SK-N-SH treated with all-trans-retinoic acid at 6 μM for 48 hours (cell line): ENCODE measurements around the gene RSAD1.

Source experiments
- ATAC-seq: fragments of 200-7000 bp; cut with Tn5 transposase; 3 replicates; pipeline ENCODE4 v1.9.1; 2020; ENCODE audit warnings: mild to moderate bottlenecking, moderate library complexity
- ARNTL ChIP-seq: fragments of 450-650 bp; formaldehyde crosslinking; IDR thresholded peaks from 2 replicates; pipeline ENCODE4 v1.5.0; 2020; ENCODE audit warnings: low read depth, mild to moderate bottlenecking, moderate library complexity, borderline replicate concordance
- BACH2 ChIP-seq: fragments of 250-450 bp; sonication (Bioruptor Pico); IDR thresholded peaks from 2 replicates; pipeline ENCODE4 v1.9.0; 2021; ENCODE audit warnings: mild to moderate bottlenecking, borderline replicate concordance
- CREB5 ChIP-seq: fragments of 250-450 bp; sonication (Bioruptor Pico); IDR thresholded peaks from 2 replicates; pipeline ENCODE4 v1.5.1; 2020; ENCODE audit warnings: low read depth, mild to moderate bottlenecking, moderate library complexity
- CSDC2 ChIP-seq: fragments of 250-450 bp; sonication (Bioruptor Pico); IDR thresholded peaks from 2 replicates; pipeline ENCODE4 v1.5.0; 2020; ENCODE audit warnings: mild to moderate bottlenecking, moderate library complexity
- CSRNP3 ChIP-seq: fragments of 250-450 bp; sonication (Bioruptor Pico); IDR thresholded peaks from 2 replicates; pipeline ENCODE4 v1.5.1; 2021; ENCODE audit warnings: mild to moderate bottlenecking, moderate library complexity
- ESRRG ChIP-seq: fragments of 250-450 bp; sonication (Bioruptor Pico); IDR thresholded peaks from 2 replicates; pipeline ENCODE4 v1.6.1; 2021; ENCODE audit warnings: mild to moderate bottlenecking
- ISL1 ChIP-seq: fragments of 250-450 bp; sonication (Bioruptor Pico); IDR thresholded peaks from 2 replicates; pipeline ENCODE4 v2.1.2; 2022; ENCODE audit warnings: mild to moderate bottlenecking, moderate library complexity
- OSR1 ChIP-seq: fragments of 250-450 bp; sonication (Bioruptor Pico); IDR thresholded peaks from 2 replicates; pipeline ENCODE4 v1.8.0; 2022; ENCODE audit warnings: moderate library complexity, mild to moderate bottlenecking, inconsistent platforms
- PATZ1 ChIP-seq: fragments of 250-450 bp; sonication (Bioruptor Pico); IDR thresholded peaks from 2 replicates; pipeline ENCODE4 v1.8.0; 2020; ENCODE audit warnings: mild to moderate bottlenecking, moderate library complexity, borderline replicate concordance
- POU6F1 ChIP-seq: fragments of 250-450 bp; sonication (Bioruptor Pico); IDR thresholded peaks from 2 replicates; pipeline ENCODE4 v1.8.0; 2021; ENCODE audit warnings: low read depth, mild to moderate bottlenecking, moderate library complexity, borderline replicate concordance
- PPARA ChIP-seq: fragments of 250-450 bp; sonication (Bioruptor Pico); IDR thresholded peaks from 2 replicates; pipeline ENCODE4 v1.5.0; 2020; ENCODE audit warnings: mild to moderate bottlenecking, borderline replicate concordance
- RARB ChIP-seq: fragments of 250-450 bp; sonication (Bioruptor Pico); IDR thresholded peaks from 2 replicates; pipeline ENCODE4 v1.8.0; 2021; ENCODE audit warnings: mild to moderate bottlenecking, moderate library complexity
- SNAI2 ChIP-seq: fragments of 250-450 bp; sonication (Bioruptor Pico); IDR thresholded peaks from 2 replicates; pipeline ENCODE4 v1.5.0; 2020; ENCODE audit warnings: mild to moderate bottlenecking, moderate library complexity
- TCF4 ChIP-seq: fragments of 250-450 bp; sonication (Bioruptor Pico); IDR thresholded peaks from 2 replicates; pipeline ENCODE4 v1.8.0; 2021; ENCODE audit warnings: mild to moderate bottlenecking, moderate library complexity, borderline replicate concordance
- TOX ChIP-seq: fragments of 250-450 bp; sonication (Bioruptor Pico); IDR thresholded peaks from 2 replicates; pipeline ENCODE4 v1.8.0; 2021; ENCODE audit warnings: mild to moderate bottlenecking, moderate library complexity, borderline replicate concordance
- TSHZ2 ChIP-seq: fragments of 250-450 bp; sonication (Bioruptor Pico); IDR thresholded peaks from 2 replicates; pipeline ENCODE4 v1.5.0; 2020; ENCODE audit warnings: mild to moderate bottlenecking, moderate library complexity
- ZC3H10 ChIP-seq: fragments of 250-450 bp; sonication (Bioruptor Pico); IDR thresholded peaks from 2 replicates; pipeline ENCODE4 v1.5.1; 2021; ENCODE audit warnings: mild to moderate bottlenecking, moderate library complexity
- ZFP3 ChIP-seq: fragments of 250-450 bp; sonication (Bioruptor Pico); IDR thresholded peaks from 2 replicates; pipeline ENCODE4 v1.5.0; 2020; ENCODE audit warnings: mild to moderate bottlenecking, moderate library complexity
- ZNF565 ChIP-seq: fragments of 450-650 bp; formaldehyde crosslinking; conservative IDR thresholded peaks from 2 replicates; pipeline ENCODE4 v1.5.0; 2020; ENCODE audit warnings: low read depth, mild to moderate bottlenecking, moderate library complexity
- ZNF70 ChIP-seq: fragments of 450-650 bp; formaldehyde crosslinking; IDR thresholded peaks from 2 replicates; pipeline ENCODE4 v1.5.0; 2020; ENCODE audit warnings: mild to moderate bottlenecking, moderate library complexity
- ZNF8 ChIP-seq: fragments of 450-650 bp; formaldehyde crosslinking; IDR thresholded peaks from 2 replicates; pipeline ENCODE4 v1.5.0; 2020; ENCODE audit warnings: mild to moderate bottlenecking, moderate library complexity

RSAD1 gene

GRCh38 chr17:50448643-50449042, 30.0 kb upstream of the RSAD1 start:
- no peak for TF ChIP-seq TOX (CRISPR knock-in tag)
- no peak for TF ChIP-seq CSDC2 (CRISPR knock-in tag)
- TF ChIP-seq PPARA (CRISPR knock-in tag), result no peak
- no peak for TF ChIP-seq OSR1
- no peak for TF ChIP-seq ZNF70 (CRISPR knock-in tag)
- TF ChIP-seq ZNF8 (CRISPR knock-in tag), result no peak
- no peak for TF ChIP-seq ZFP3
- no peak for TF ChIP-seq CSRNP3
- TF ChIP-seq RARB (CRISPR knock-in tag), result no peak
- TF ChIP-seq TCF4, result no peak
- no peak for TF ChIP-seq TSHZ2
- no peak for TF ChIP-seq ARNTL (CRISPR knock-in tag)
- TF ChIP-seq ESRRG (CRISPR knock-in tag), result no peak
- no peak for ATAC-seq

- TF ChIP-seq TSHZ2, result no peak
- TF ChIP-seq CSDC2 (CRISPR knock-in tag), result no peak
- no peak for TF ChIP-seq TCF4
- TF ChIP-seq CREB5 (CRISPR knock-in tag), result no peak
- TF ChIP-seq ISL1 (CRISPR knock-in tag), result no peak
- no peak for TF ChIP-seq CSRNP3
- no peak for TF ChIP-seq TOX (CRISPR knock-in tag)
- no peak for TF ChIP-seq RARB (CRISPR knock-in tag)
- TF ChIP-seq PATZ1, result no peak
- TF ChIP-seq SNAI2 (CRISPR knock-in tag), result no peak
- no peak for TF ChIP-seq ZNF8 (CRISPR knock-in tag)
- no peak for TF ChIP-seq POU6F1 (CRISPR knock-in tag)
- no peak for TF ChIP-seq ZNF565 (CRISPR knock-in tag)
- no peak for TF ChIP-seq PPARA (CRISPR knock-in tag)
- TF ChIP-seq ESRRG (CRISPR knock-in tag), result no peak
- TF ChIP-seq BACH2, result no peak
- TF ChIP-seq ZNF70 (CRISPR knock-in tag), result no peak
- no peak for TF ChIP-seq OSR1
- TF ChIP-seq ZC3H10 (CRISPR knock-in tag), result no peak
- TF ChIP-seq, all 23 proteins: peak for 0
- ATAC-seq, result no peak
These were observed 26.6 kb upstream of the RSAD1 start for GRCh38 chr17:50451943-50452629.
